Measurements from ENCODE around the gene RRP1B. TPM values are rescaled to one million over a fixed set of nuclear protein-coding genes. Genes with fewer than 3 reads are reported as not detected.

RRP1B gene
- total and polyA plus RNA-seq, 8 donors: 4.0 to 23.6 (median 10.3) TPM

GRCh38 chr21:43663033-43663432, 3.7 kb downstream of the RRP1B start:
- Histone ChIP-seq H3K4me1 (peaks cover 21 to 48% (median 28%) of the 10 kb centered on the region in 4 donors), H3K4me3 (no peak overlapping the region), H3K27me3 (no peaks in the 10 kb centered on the region), H3K27ac (no peak overlapping the region), H3K36me3 (peaks cover 7 to 53% (median 42%) of the 10 kb centered on the region in 4 donors), H3K9me3 (no peaks in the 10 kb centered on the region)
- TF ChIP-seq CTCF (IDR thresholded peaks at IDR 0.05) (no peak), EP300 (IDR thresholded peaks at IDR 0.05) (no peak), POLR2A (IDR thresholded peaks at IDR 0.05) (no peak), POLR2AphosphoS5 (IDR thresholded peaks at IDR 0.05) (no peak)
- 86 to 93% (median 89%) methylated on average over 9 of the region's 9 CpGs for WGBS, 5 donors
- no peak for DNase-seq
- intact Hi-C loops (cut with DNase I; ENCODE audit: low total_unique reads): no loop called here

- TF ChIP-seq POLR2AphosphoS5 (IDR thresholded peaks at IDR 0.05) (no peak), CTCF (IDR thresholded peaks at IDR 0.05) (no peak), POLR2A (IDR thresholded peaks at IDR 0.05) (no peak), EP300 (IDR thresholded peaks at IDR 0.05) (no peak)
- no peak for DNase-seq
- H3K36me3 ChIP-seq: peaks cover 7 to 54% (median 43%) of the 10 kb centered on the region in 4 donors
- H3K27me3 ChIP-seq: no peaks in the 10 kb centered on the region
- peaks cover 15 to 40% (median 22%) of the 10 kb centered on the region in 4 donors for H3K4me1 ChIP-seq
- H3K4me3 ChIP-seq: no peak overlapping the region
- H3K27ac ChIP-seq: no peak overlapping the region
- 39 to 68% (median 40%) methylated on average over 4 of the region's 4 CpGs for WGBS, 5 donors
- no peaks in the 10 kb centered on the region for H3K9me3 ChIP-seq
- intact Hi-C loops (cut with DNase I; ENCODE audit: low total_unique reads): no loop called here
Observed at GRCh38 chr21:43664358-43664757, 5.0 kb downstream of the RRP1B start.

- intact Hi-C loops (cut with DNase I; ENCODE audit: low total_unique reads): no loop called here
- 82 to 94% (median 87%) methylated on average over 4 of the region's 4 CpGs for WGBS, 5 donors
- Histone ChIP-seq H3K27ac (no peak overlapping the region), H3K4me1 (peaks cover 6 to 31% (median 12%) of the 10 kb centered on the region in 4 donors), H3K36me3 (peaks cover 10 to 69% (median 56%) of the 10 kb centered on the region in 4 donors), H3K9me3 (no peaks in the 10 kb centered on the region), H3K27me3 (no peaks in the 10 kb centered on the region), H3K4me3 (no peak overlapping the region)
- DNase-seq: no peak
- TF ChIP-seq EP300 (IDR thresholded peaks at IDR 0.05) (no peak), CTCF (IDR thresholded peaks at IDR 0.05) (no peak)
Observed at GRCh38 chr21:43665879-43666278, 6.5 kb downstream of the RRP1B start.

GRCh38 chr21:43667191-43667904, 8.0 kb downstream of the RRP1B start:
- peaks cover 10 to 77% (median 63%) of the 10 kb centered on the region in 4 donors for H3K36me3 ChIP-seq
- H3K4me1 ChIP-seq: peaks cover 0 to 16% (median 0%) of the 10 kb centered on the region in 4 donors
- no peaks in the 10 kb centered on the region for H3K27me3 ChIP-seq
- WGBS, 5 donors: 85 to 90% (median 89%) methylated on average over 7 of the region's 7 CpGs
- H3K9me3 ChIP-seq: no peaks in the 10 kb centered on the region
- intact Hi-C loops (cut with DNase I; ENCODE audit: low total_unique reads): no loop called here
- TF ChIP-seq CTCF (IDR thresholded peaks at IDR 0.05): no peak
- TF ChIP-seq EP300 (IDR thresholded peaks at IDR 0.05): no peak
- TF ChIP-seq POLR2AphosphoS5 (IDR thresholded peaks at IDR 0.05): no peak
- no peak overlapping the region for H3K4me3 ChIP-seq
- H3K27ac ChIP-seq: no peak overlapping the region
- no peak for DNase-seq

Measured in stomach (tissue), 9 donors.